Kidney (tissue), 14 donors: ENCODE results near the gene BCAN. TPM values are rescaled to one million over a fixed set of nuclear protein-coding genes. Genes with fewer than 3 reads are reported as not detected.

Experiments used
- DNase-seq, 5 donors: peaks; one replicate each; pipeline ENCODE4 v3.0.0-alpha.2; 2013 to 2020
- FAIRE-seq: peaks from 2 replicates; lab custom pipeline; 2012; peaks lifted over from hg19 to GRCh38; lab: Jason Lieb, UNC
- H3K27ac ChIP-seq, 2 donors: one replicate each; pipeline ENCODE4 v1.7.0; 2013; ENCODE audit warnings: low read depth in 2 of 2, low read length in 2 of 2, inconsistent platforms in 1 of 2
- H3K27me3 ChIP-seq: one replicate; pipeline ENCODE4 v1.7.1; 2013; ENCODE audit warnings: low read length, inconsistent platforms; ENCODE audit not compliant: control insufficient read depth, insufficient read depth
- H3K36me3 ChIP-seq, 3 donors: one replicate each; pipeline versions ENCODE4 v1.7.0 to v1.7.1; 2013; ENCODE audit warnings: low read length in 3 of 3, control low read depth in 1 of 3, inconsistent platforms in 1 of 3; ENCODE audit not compliant: insufficient read depth in 3 of 3, control insufficient read depth in 2 of 3
- H3K4me1 ChIP-seq, 3 donors: one replicate each; pipeline versions ENCODE4 v1.7.0 to v1.7.1; 2013; ENCODE audit warnings: low read length in 3 of 3, inconsistent platforms in 1 of 3, low read depth in 1 of 3; ENCODE audit not compliant: control insufficient read depth in 2 of 3, insufficient read depth in 2 of 3
- H3K4me3 ChIP-seq, 3 donors: one replicate each; pipeline versions ENCODE4 v1.7.0 to v1.8.1; 2013; ENCODE audit warnings: low read length in 3 of 3, control low read depth in 1 of 3, inconsistent platforms in 1 of 3
- H3K9ac ChIP-seq, 3 donors: one replicate each; pipeline versions ENCODE4 v1.7.0 to v1.7.1; 2013; ENCODE audit warnings: low read length in 3 of 3, control low read depth in 1 of 3, inconsistent platforms in 1 of 3
- H3K9me3 ChIP-seq, 3 donors: one replicate each; pipeline versions ENCODE4 v1.7.0 to v1.7.1; 2013; ENCODE audit warnings: low read length in 3 of 3, control low read depth in 1 of 3, inconsistent platforms in 1 of 3; ENCODE audit not compliant: control insufficient read depth in 2 of 3, insufficient read depth in 1 of 3
- intact Hi-C: fragments of 100-400 bp; cut with DNase I; formaldehyde crosslinking; loops from one replicate; pipeline ENCODE4 v1.11.1; 2022
- polyA plus RNA-seq: library from polyadenylated mRNA; stranded (reverse); fragments of 350-450 nt; fragmentation: Illumina TruSeq; extraction: RNeasy Lipid Tissue Mini Kit (QIAGEN cat#74804); gene quantifications from one replicate; pipeline ENCODE4 v1.2.3, GENCODE V29; 2014; ENCODE audit warnings: low read depth, low replicate concordance; ENCODE audit not compliant: insufficient read depth
- total RNA-seq: library from RNA; stranded (reverse); fragmentation: NEBNext Ultra II Directional; extraction: Animal tissue kit (Norgen Biotek cat#: 25700); gene quantifications from one replicate; pipeline ENCODE4 v1.2.1, GENCODE V29; 2021
- TF ChIP-seq, protein P1 (sequence below): IDR thresholded peaks from 3 replicates; pipeline ENCODE4 v1.5.1; 2012; ENCODE audit warnings: mild to moderate bottlenecking, moderate library complexity, borderline replicate concordance; ENCODE audit not compliant: insufficient read depth; ENCODE audit errors: extremely low read depth
- donor health status: control.
- donor health status: control.
- donor health status: control.
- donor health status: control.
- donor health status: control.
- donor health status: DM: yes; HTN: yes; CAD: no.
- donor health status: Normal renal cell carcinoma (clear cell type).

The BCAN gene
- total and polyA plus RNA-seq, 2 donors from 2014 or later: 0.19 to 0.45 TPM

DNA sequence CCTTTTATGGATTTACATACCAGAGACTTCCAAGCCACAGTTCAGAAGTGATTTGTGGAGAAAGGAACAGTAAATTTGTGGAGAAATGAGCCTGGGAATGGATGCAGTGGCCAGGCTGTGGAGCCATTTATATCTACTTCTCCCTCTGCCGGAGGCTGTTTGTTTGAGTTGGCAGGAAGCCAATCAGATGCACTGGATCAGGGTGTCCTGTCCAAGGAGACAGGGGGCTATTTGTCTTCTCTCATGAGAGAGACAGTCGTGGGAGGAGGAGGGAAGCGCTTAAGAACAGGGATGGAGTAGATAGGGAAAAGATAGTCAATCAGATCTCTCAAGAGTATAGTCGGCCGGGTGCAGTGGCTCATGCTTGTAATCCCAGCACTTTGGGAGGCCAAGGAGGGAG is 25.5 kb upstream of the BCAN start:
- Histone ChIP-seq H3K9ac (no peak overlapping the region), H3K4me1 (peaks cover 0 to 3% (median 0%) of the 10 kb centered on the region in 3 donors), H3K27me3 (no peaks in the 10 kb centered on the region), H3K36me3 (no peaks in the 10 kb centered on the region), H3K9me3 (no peaks in the 10 kb centered on the region), H3K4me3 (no peak overlapping the region), H3K27ac (peak overlapping the region in 1 of 2 donors; percentile 62)
- DNase-seq (peak; percentile 86 to 96 (median 86)), FAIRE-seq (no peak)
- TF ChIP-seq, protein P1, sequence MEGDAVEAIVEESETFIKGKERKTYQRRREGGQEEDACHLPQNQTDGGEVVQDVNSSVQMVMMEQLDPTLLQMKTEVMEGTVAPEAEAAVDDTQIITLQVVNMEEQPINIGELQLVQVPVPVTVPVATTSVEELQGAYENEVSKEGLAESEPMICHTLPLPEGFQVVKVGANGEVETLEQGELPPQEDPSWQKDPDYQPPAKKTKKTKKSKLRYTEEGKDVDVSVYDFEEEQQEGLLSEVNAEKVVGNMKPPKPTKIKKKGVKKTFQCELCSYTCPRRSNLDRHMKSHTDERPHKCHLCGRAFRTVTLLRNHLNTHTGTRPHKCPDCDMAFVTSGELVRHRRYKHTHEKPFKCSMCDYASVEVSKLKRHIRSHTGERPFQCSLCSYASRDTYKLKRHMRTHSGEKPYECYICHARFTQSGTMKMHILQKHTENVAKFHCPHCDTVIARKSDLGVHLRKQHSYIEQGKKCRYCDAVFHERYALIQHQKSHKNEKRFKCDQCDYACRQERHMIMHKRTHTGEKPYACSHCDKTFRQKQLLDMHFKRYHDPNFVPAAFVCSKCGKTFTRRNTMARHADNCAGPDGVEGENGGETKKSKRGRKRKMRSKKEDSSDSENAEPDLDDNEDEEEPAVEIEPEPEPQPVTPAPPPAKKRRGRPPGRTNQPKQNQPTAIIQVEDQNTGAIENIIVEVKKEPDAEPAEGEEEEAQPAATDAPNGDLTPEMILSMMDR: no peak
- intact Hi-C loops: no loop called here

DNA sequence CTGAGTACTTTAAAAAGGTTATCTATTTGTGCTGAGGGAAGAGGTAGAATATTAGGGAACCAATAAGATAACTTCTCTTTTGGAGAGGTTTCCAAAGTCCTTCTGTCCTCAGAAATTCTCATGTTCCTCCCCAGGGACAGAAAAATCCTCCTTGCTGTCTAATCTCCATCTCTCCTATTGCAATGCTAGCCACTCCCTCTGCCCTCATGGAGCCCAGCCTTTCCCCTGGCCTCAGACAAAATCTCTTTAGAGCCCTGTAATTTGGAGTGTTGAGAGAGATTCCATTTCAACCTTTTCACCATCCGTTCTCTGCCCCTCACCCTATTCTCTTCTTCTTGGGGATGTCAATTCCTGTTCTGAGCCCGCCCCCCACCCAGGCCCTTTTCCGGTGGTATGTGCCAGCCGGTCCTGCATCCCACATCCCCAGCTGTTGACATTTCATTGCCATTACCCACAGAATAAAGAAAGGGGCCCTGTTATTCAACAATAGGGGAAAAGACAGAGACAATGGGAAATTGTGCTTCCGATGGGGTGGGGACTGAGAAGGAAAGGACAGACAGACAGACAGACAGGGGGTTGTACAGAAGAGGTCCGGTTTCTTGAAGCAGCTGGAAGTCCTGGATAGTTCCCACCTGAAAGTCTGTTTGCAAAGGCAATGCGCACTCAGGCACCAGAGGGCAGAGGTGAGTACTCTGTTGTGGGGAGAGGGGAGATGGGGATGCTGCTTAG is 22.9 kb upstream of the BCAN start, which contains the start of gene HAPLN2:
Gene HAPLN2, plus strand, starts transcription at position 563 of the 729 bp plus-strand sequence. CDS start 4,076 bp downstream, outside the sequence.
- Histone ChIP-seq H3K9ac (no peak within 1 kb of the TSS), H3K36me3 (no peaks in the 10 kb centered on the region), H3K9me3 (no peaks in the 10 kb centered on the region), H3K4me3 (no peak within 1 kb of the TSS), H3K27ac (no peak within 1 kb of the TSS), H3K4me1 (peaks cover 0 to 7% (median 0%) of the 10 kb centered on the region in 3 donors), H3K27me3 (peaks cover 3% of the 10 kb centered on the region)
- FAIRE-seq: no peak
- intact Hi-C loops: no loop called here
- TF ChIP-seq, protein P1: peak; percentile 22
- peak in 1 of 5 donors; percentile 44 for DNase-seq

DNA sequence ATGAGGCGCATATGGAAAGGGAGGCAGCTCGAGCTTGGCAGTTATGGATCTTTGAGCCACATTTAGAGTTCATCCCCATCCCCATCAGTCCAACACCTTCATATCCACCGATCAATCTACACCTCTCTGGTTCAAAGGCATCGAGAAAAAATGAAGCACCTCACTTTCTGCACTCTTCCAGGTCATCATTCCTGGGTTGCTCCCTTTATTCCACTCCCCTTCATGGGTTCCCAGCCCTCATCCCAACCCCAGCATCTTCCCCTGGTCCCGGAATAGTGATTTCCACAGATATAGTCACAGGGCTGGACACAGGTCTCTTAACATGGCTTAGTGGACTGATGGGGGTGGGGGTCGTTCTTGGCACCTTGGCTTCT is 22.3 kb upstream of the BCAN start:
- Histone ChIP-seq H3K36me3 (no peaks in the 10 kb centered on the region), H3K4me1 (peaks cover 0 to 12% (median 0%) of the 10 kb centered on the region in 3 donors), H3K9me3 (no peaks in the 10 kb centered on the region), H3K27me3 (peaks cover 3% of the 10 kb centered on the region), H3K4me3 (no peak overlapping the region), H3K27ac (no peak overlapping the region), H3K9ac (no peak overlapping the region)
- intact Hi-C loops: no loop called here
- DNase-seq (no peak), FAIRE-seq (no peak)
- TF ChIP-seq, protein P1: no peak
